ENCODE data around the gene TLX2. TPM values are rescaled to one million over a fixed set of nuclear protein-coding genes. Genes with fewer than 3 reads are reported as not detected.
A peak's percentile ranks its signal among the peaks of the same experiment; 100 is the strongest.

Gene TLX2
- total and polyA plus RNA-seq, 2 of the 13 experiments (the other 11 are each of a cell fraction or from before 2014, with no cell fraction given), result 0.05 to 0.20 TPM

DNA sequence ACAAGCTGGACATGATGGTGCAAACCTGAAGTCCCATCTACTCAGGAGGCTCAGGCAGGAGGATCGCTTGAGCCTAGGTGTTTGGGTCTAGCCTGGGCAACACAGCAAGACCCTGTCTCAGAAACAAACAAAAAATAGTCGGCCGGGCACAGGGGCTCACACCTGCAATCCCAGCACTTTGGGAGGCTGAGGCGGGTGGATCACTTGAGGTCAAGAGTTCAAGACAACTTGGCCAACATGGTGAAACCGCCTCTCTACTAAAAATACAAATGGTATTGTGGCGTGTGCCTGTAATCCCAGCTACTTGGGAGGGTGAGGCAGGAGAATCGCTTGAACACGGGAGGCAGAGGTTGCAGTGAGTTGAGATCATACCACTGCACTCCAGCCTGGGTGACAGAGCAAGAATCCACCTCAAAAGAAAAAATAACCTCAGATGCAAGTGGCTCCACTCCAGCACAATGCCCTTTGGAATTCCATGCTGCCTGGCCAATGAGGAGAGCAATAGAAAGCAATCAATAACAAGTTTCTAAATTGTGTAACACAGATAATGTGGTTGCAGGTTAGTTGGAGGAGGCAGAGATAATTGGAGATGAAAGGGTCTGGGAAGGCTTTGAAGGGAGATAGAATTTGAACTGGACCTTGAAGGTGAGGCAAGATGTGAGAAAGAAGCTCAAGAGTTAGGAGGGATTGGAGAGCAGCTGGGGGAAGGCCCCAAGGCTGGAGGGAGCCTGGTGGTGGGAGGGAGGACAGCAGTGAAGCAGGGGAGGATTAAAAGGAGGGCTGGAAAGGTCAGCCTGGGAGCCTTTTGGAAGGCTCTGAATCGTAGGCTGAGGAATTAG is 25.4 kb upstream of the TLX2 start (continued):
- TF ChIP-seq KLF12 (CRISPR knock-in tag; IDR thresholded peaks at IDR 0.05; ENCODE audit: borderline replicate concordance) (no peak), ZFP82 (CRISPR knock-in tag; IDR thresholded peaks at IDR 0.05; ENCODE audit: borderline replicate concordance) (no peak), RBFOX2 (IDR thresholded peaks at IDR 0.05; ENCODE audit: low read depth, low read length) (0 out of 2 replicates have a peak, but pooled peaks have one; percentile 5), TRIM24 (CRISPR knock-in tag; IDR thresholded peaks at IDR 0.05) (peak; percentile 22; the same call in 1 of the 2 replicates), ISL2 (CRISPR knock-in tag; IDR thresholded peaks at IDR 0.05) (peak; percentile 93), ZNF567 (CRISPR knock-in tag; IDR thresholded peaks at IDR 0.05; ENCODE audit: borderline replicate concordance) (no peak), SIN3A (IDR thresholded peaks at IDR 0.05; ENCODE audit: borderline replicate concordance, low read depth, low read length) (no peak)
- TF ChIP-seq, protein P1, sequence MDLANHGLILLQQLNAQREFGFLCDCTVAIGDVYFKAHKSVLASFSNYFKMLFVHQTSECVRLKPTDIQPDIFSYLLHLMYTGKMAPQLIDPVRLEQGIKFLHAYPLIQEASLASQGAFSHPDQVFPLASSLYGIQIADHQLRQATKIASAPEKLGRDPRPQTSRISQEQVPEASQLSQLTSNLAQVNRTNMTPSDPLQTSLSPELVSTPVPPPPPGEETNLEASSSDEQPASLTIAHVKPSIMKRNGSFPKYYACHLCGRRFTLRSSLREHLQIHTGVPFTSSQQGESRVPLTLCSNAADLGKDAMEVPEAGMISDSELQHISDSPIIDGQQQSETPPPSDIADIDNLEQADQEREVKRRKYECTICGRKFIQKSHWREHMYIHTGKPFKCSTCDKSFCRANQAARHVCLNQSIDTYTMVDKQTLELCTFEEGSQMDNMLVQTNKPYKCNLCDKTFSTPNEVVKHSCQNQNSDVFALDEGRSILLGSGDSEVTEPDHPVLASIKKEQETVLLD (CRISPR knock-in tag; IDR thresholded peaks at IDR 0.05; ENCODE audit: low read depth), result 0 out of 2 replicates have a peak, but pooled peaks have one; percentile 27
- TF ChIP-seq, protein P2, sequence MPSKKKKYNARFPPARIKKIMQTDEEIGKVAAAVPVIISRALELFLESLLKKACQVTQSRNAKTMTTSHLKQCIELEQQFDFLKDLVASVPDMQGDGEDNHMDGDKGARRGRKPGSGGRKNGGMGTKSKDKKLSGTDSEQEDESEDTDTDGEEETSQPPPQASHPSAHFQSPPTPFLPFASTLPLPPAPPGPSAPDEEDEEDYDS (CRISPR knock-in tag; IDR thresholded peaks at IDR 0.05), result no peak
- TF ChIP-seq, protein P3, sequence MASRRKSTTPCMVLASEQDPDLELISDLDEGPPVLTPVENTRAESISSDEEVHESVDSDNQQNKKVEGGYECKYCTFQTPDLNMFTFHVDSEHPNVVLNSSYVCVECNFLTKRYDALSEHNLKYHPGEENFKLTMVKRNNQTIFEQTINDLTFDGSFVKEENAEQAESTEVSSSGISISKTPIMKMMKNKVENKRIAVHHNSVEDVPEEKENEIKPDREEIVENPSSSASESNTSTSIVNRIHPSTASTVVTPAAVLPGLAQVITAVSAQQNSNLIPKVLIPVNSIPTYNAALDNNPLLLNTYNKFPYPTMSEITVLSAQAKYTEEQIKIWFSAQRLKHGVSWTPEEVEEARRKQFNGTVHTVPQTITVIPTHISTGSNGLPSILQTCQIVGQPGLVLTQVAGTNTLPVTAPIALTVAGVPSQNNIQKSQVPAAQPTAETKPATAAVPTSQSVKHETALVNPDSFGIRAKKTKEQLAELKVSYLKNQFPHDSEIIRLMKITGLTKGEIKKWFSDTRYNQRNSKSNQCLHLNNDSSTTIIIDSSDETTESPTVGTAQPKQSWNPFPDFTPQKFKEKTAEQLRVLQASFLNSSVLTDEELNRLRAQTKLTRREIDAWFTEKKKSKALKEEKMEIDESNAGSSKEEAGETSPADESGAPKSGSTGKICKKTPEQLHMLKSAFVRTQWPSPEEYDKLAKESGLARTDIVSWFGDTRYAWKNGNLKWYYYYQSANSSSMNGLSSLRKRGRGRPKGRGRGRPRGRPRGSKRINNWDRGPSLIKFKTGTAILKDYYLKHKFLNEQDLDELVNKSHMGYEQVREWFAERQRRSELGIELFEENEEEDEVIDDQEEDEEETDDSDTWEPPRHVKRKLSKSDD (CRISPR knock-in tag; IDR thresholded peaks at IDR 0.05; ENCODE audit: low read depth), result no peak
- TF ChIP-seq, protein P4, sequence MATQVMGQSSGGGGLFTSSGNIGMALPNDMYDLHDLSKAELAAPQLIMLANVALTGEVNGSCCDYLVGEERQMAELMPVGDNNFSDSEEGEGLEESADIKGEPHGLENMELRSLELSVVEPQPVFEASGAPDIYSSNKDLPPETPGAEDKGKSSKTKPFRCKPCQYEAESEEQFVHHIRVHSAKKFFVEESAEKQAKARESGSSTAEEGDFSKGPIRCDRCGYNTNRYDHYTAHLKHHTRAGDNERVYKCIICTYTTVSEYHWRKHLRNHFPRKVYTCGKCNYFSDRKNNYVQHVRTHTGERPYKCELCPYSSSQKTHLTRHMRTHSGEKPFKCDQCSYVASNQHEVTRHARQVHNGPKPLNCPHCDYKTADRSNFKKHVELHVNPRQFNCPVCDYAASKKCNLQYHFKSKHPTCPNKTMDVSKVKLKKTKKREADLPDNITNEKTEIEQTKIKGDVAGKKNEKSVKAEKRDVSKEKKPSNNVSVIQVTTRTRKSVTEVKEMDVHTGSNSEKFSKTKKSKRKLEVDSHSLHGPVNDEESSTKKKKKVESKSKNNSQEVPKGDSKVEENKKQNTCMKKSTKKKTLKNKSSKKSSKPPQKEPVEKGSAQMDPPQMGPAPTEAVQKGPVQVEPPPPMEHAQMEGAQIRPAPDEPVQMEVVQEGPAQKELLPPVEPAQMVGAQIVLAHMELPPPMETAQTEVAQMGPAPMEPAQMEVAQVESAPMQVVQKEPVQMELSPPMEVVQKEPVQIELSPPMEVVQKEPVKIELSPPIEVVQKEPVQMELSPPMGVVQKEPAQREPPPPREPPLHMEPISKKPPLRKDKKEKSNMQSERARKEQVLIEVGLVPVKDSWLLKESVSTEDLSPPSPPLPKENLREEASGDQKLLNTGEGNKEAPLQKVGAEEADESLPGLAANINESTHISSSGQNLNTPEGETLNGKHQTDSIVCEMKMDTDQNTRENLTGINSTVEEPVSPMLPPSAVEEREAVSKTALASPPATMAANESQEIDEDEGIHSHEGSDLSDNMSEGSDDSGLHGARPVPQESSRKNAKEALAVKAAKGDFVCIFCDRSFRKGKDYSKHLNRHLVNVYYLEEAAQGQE (IDR thresholded peaks at IDR 0.05; ENCODE audit: borderline replicate concordance in 1 of 2, low read depth in 1 of 2, low read length in 2 of 2), result no peak
- TF ChIP-seq, protein P5, sequence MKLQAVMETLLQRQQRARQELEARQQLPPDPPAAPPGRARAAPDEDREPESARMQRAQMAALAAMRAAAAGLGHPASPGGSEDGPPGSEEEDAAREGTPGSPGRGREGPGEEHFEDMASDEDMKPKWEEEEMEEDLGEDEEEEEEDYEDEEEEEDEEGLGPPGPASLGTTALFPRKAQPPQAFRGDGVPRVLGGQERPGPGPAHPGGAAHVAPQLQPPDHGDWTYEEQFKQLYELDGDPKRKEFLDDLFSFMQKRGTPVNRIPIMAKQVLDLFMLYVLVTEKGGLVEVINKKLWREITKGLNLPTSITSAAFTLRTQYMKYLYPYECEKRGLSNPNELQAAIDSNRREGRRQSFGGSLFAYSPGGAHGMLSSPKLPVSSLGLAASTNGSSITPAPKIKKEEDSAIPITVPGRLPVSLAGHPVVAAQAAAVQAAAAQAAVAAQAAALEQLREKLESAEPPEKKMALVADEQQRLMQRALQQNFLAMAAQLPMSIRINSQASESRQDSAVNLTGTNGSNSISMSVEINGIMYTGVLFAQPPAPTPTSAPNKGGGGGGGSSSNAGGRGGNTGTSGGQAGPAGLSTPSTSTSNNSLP (IDR thresholded peaks at IDR 0.05; ENCODE audit: low read depth, low read length), result peak; percentile 77
- TF ChIP-seq, protein P6, sequence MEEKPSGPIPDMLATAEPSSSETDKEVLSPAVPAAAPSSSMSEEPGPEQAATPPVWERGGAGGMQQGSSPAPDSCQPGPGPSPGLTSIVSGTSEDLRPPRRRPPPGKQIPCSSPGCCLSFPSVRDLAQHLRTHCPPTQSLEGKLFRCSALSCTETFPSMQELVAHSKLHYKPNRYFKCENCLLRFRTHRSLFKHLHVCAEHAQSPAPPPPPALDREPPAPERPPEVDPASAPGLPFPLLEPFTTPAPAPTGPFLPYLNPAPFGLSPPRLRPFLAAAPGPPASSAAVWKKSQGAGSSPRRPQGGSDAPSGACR (CRISPR knock-in tag; IDR thresholded peaks at IDR 0.05), result 0 out of 2 replicates have a peak, but pooled peaks have one; percentile 27
- TF ChIP-seq, protein P7, sequence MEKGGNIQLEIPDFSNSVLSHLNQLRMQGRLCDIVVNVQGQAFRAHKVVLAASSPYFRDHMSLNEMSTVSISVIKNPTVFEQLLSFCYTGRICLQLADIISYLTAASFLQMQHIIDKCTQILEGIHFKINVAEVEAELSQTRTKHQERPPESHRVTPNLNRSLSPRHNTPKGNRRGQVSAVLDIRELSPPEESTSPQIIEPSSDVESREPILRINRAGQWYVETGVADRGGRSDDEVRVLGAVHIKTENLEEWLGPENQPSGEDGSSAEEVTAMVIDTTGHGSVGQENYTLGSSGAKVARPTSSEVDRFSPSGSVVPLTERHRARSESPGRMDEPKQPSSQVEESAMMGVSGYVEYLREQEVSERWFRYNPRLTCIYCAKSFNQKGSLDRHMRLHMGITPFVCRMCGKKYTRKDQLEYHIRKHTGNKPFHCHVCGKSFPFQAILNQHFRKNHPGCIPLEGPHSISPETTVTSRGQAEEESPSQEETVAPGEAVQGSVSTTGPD (CRISPR knock-in tag; IDR thresholded peaks at IDR 0.05), result no peak

All from HepG2 (cell line).